HCT116 (cell line): ENCODE results near the gene AGL.

ENCODE experiments used
- CTCF ChIP-seq, 3 experiments: fragments of 200-600 bp in 1 of 3; sonication (generic) in 1 of 3; IDR thresholded peaks in 2 of 3; conservative IDR thresholded peaks in 1 of 3; 2 replicates each; pipeline ENCODE4 v1.5.1; 2012 to 2017; ENCODE audit warnings: low read depth in 2 of 3, low read length in 2 of 3, antibody characterized with exemption in 1 of 3, borderline replicate concordance in 1 of 3, control low read depth in 1 of 3, mild to moderate bottlenecking in 1 of 3, mixed read lengths in 1 of 3, mixed run types in 1 of 3, moderate library complexity in 1 of 3; ENCODE audit not compliant: insufficient read depth in 1 of 3
- MAX ChIP-seq: IDR thresholded peaks from 2 replicates; pipeline ENCODE4 v1.6.1; 2012

- TF ChIP-seq MAX = no peak
- TF ChIP-seq CTCF (IDR thresholded peaks at IDR 0.05 in 2 of 3, conservative IDR thresholded peaks at IDR 0.05 in 1 of 3; ENCODE audit: borderline replicate concordance in 1 of 3, insufficient read depth in 1 of 3, low read depth in 2 of 3, low read length in 2 of 3) = no peak
Measured at GRCh38 chr1:99869723-99870122, 19.6 kb downstream of the AGL start.
